Activated CD4-positive, alpha-beta T cell treated with anti-CD3 and anti-CD28 coated beads, Interleukin-2, amount 10 ng/mL, durations not matched to agents 7 days and 5 days (primary cell): ENCODE measurements around the gene NMB. TPM values are rescaled to one million over a fixed set of nuclear protein-coding genes. Genes with fewer than 3 reads are reported as not detected.
"Not testable (repeated sequence)": the region's sequence is repeated elsewhere in the genome, so short reads cannot be mapped to it uniquely, and the experiment has no call there.

Experiments
- CTCF ChIA-PET: fragments of 350-600 bp; sonication (Branson Sonifier 250); formaldehyde crosslinking; loops from one replicate; lab custom pipeline; 2021; ENCODE audit warnings: antibody characterized with exemption; lab: Charles Lee
- POLR2A ChIA-PET: fragments of 350-600 bp; sonication (Branson Sonifier 250); formaldehyde crosslinking; loops from one replicate; lab custom pipeline; 2021; ENCODE audit warnings: antibody characterized with exemption; lab: Charles Lee
- DNase-seq: peaks from one replicate; pipeline ENCODE4 v3.0.0-alpha.2; 2020
- H3K27ac Mint-ChIP-seq: one replicate; pipeline ENCODE4 v1.8.0; 2021; ENCODE audit warnings: mild to moderate bottlenecking, moderate library complexity, mixed read lengths
- H3K27me3 Mint-ChIP-seq: one replicate; pipeline ENCODE4 v1.8.0; 2021; ENCODE audit warnings: mixed read lengths
- H3K36me3 Mint-ChIP-seq: one replicate; pipeline ENCODE4 v1.8.0; 2021; ENCODE audit warnings: low read depth, mixed read lengths
- H3K4me1 Mint-ChIP-seq: one replicate; pipeline ENCODE4 v1.8.0; 2021; ENCODE audit warnings: mixed read lengths
- H3K4me3 Mint-ChIP-seq: one replicate; pipeline ENCODE4 v1.8.0; 2021; ENCODE audit warnings: mild to moderate bottlenecking, moderate library complexity, mixed read lengths
- H3K9me3 Mint-ChIP-seq: one replicate; pipeline ENCODE4 v1.8.0; 2021; ENCODE audit warnings: mixed read lengths
- total RNA-seq, 2 experiments: library from RNA; stranded (reverse); gene quantifications; one replicate each; pipeline ENCODE4 v1.2.3, GENCODE V29; 2021

The NMB gene, protein sequence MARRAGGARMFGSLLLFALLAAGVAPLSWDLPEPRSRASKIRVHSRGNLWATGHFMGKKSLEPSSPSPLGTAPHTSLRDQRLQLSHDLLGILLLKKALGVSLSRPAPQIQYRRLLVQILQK
- total RNA-seq: 1 to 10 TPM; 2.8 to 3.8 TPM

GRCh38 chr15:84658080-84658787, at the start of gene NMB:
TSS of gene NMB (minus strand) at chr15:84658199. CDS start at chr15:84658152, 47 bp downstream.
- H3K36me3 Mint-ChIP-seq: peaks cover 8% of the 10 kb centered on the region
- peak; percentile 80 for DNase-seq
- H3K9me3 Mint-ChIP-seq: no peaks in the 10 kb centered on the region
- peak within 1 kb of the TSS; percentile 88 for H3K27ac Mint-ChIP-seq
- H3K4me1 Mint-ChIP-seq: peaks cover 41% of the 10 kb centered on the region
- peak within 1 kb of the TSS; percentile 73 for H3K4me3 Mint-ChIP-seq
- H3K27me3 Mint-ChIP-seq: no peaks in the 10 kb centered on the region
- CTCF ChIA-PET: interaction anchor here (0.6 to 1.3 kb wide), 10 partner anchors 9 to 323 kb away, joined by 3 to 5 read pairs (median 4); no protein-coding TSS in a partner anchor
- POLR2A ChIA-PET: interaction anchor here (0.6 to 1.0 kb wide), 4 partner anchors 11 to 141 kb away, joined by 3 to 7 read pairs (median 6); no protein-coding TSS in a partner anchor

- no peak for DNase-seq
- H3K4me1 Mint-ChIP-seq: peaks cover 56% of the 10 kb centered on the region
- H3K4me3 Mint-ChIP-seq: no peak overlapping the region
- H3K27ac Mint-ChIP-seq: no peak overlapping the region
- H3K9me3 Mint-ChIP-seq: no peaks in the 10 kb centered on the region
- H3K27me3 Mint-ChIP-seq: no peaks in the 10 kb centered on the region
- peaks cover 38% of the 10 kb centered on the region for H3K36me3 Mint-ChIP-seq
- ChIA-PET POLR2A (no interaction called here), CTCF (interaction anchor here (0.6 kb wide), 1 partner anchor 141 kb away, joined by 4 read pairs; no protein-coding TSS in a partner anchor)
Observed at GRCh38 chr15:84703808-84704207, 45.8 kb upstream of the NMB start.

DNA sequence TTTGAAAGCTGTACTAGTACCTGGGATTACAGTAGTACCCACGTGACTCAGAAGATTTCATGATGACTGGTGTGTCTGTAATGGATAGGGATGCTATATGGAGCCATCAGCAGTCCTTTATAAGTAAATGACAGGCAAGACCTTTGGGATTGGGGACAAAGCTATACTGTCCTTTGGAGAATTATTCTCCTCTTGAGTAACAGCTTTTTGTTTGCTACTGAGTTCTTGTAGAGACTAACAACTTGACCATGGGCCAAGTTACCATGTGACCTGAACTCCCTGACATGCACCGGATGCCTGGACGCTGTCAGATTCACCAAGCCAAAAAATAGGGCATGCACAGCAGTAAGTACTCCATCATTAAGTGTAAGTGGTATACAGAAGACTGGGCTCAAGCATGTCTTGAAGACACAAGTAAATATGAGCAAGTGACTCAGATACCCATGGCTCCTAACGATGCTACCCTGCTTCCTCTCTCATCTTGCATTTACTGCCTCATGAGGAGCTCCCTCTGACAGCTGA, 45.0 kb upstream of the NMB start:
- Mint-ChIP-seq H3K9me3 (no peaks in the 10 kb centered on the region), H3K27me3 (no peaks in the 10 kb centered on the region), H3K4me1 (peaks cover 56% of the 10 kb centered on the region), H3K27ac (no peak overlapping the region), H3K4me3 (no peak overlapping the region), H3K36me3 (peaks cover 31% of the 10 kb centered on the region)
- CTCF ChIA-PET: interaction anchor here (0.5 kb wide), 1 partner anchor 30 kb away, joined by 3 read pairs; no protein-coding TSS in a partner anchor
- DNase-seq: no peak
- POLR2A ChIA-PET: no interaction called here

GRCh38 chr15:84699538-84700191, 41.7 kb upstream of the NMB start:
- no peak overlapping the region for H3K27ac Mint-ChIP-seq
- H3K4me1 Mint-ChIP-seq: peaks cover 61% of the 10 kb centered on the region
- H3K9me3 Mint-ChIP-seq: no peaks in the 10 kb centered on the region
- no peaks in the 10 kb centered on the region for H3K27me3 Mint-ChIP-seq
- no peak for DNase-seq
- ChIA-PET CTCF (interaction anchor here (0.6 to 1.1 kb wide), 4 partner anchors 11 to 55 kb away, joined by 3 to 7 read pairs (median 4); no protein-coding TSS in a partner anchor), POLR2A (no interaction called here)
- peaks cover 25% of the 10 kb centered on the region for H3K36me3 Mint-ChIP-seq
- H3K4me3 Mint-ChIP-seq: no peak overlapping the region

GRCh38 chr15:84697236-84697990, 39.4 kb upstream of the NMB start:
- peaks cover 40% of the 10 kb centered on the region for H3K4me1 Mint-ChIP-seq
- no peaks in the 10 kb centered on the region for H3K9me3 Mint-ChIP-seq
- no peak overlapping the region for H3K27ac Mint-ChIP-seq
- peaks cover 15% of the 10 kb centered on the region for H3K36me3 Mint-ChIP-seq
- DNase-seq: no peak
- no peak overlapping the region for H3K4me3 Mint-ChIP-seq
- ChIA-PET CTCF (no interaction called here), POLR2A (no interaction called here)
- no peaks in the 10 kb centered on the region for H3K27me3 Mint-ChIP-seq

GRCh38 chr15:84696757-84697156, 38.8 kb upstream of the NMB start:
- no peak for DNase-seq
- ChIA-PET CTCF (interaction anchor here (1.3 kb wide), 1 partner anchor 14 kb away, joined by 3 read pairs; no protein-coding TSS in a partner anchor), POLR2A (no interaction called here)
- Mint-ChIP-seq H3K9me3 (no peaks in the 10 kb centered on the region), H3K36me3 (peaks cover 22% of the 10 kb centered on the region), H3K4me3 (no peak overlapping the region), H3K4me1 (peaks cover 40% of the 10 kb centered on the region), H3K27me3 (no peaks in the 10 kb centered on the region), H3K27ac (no peak overlapping the region)

DNA sequence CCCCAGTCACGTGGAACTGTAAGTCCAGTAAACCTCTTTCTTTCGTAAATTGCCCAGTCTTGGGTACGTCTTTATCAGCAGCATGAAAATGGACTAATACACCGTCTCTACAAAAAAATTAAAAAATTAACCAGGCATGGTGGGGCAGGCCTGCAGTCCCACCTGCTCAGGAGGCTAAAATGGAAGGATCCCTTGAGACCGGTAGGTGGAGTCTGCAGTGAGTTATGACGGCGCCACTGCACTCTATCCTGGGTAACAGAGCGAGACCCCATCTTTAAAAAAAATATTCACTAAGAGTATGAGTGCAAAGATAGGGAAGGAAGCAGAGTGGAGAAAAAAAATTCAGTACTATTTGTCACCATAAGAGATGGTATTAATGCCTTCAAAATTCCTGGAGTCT, 32.3 kb upstream of the NMB start:
- no peaks in the 10 kb centered on the region for H3K27me3 Mint-ChIP-seq
- no peak overlapping the region for H3K27ac Mint-ChIP-seq
- peaks cover 52% of the 10 kb centered on the region for H3K36me3 Mint-ChIP-seq
- H3K4me1 Mint-ChIP-seq: peaks cover 9% of the 10 kb centered on the region
- CTCF ChIA-PET: no interaction called here
- POLR2A ChIA-PET: no interaction called here
- H3K9me3 Mint-ChIP-seq: no peaks in the 10 kb centered on the region
- no peak for DNase-seq
- no peak overlapping the region for H3K4me3 Mint-ChIP-seq

DNA sequence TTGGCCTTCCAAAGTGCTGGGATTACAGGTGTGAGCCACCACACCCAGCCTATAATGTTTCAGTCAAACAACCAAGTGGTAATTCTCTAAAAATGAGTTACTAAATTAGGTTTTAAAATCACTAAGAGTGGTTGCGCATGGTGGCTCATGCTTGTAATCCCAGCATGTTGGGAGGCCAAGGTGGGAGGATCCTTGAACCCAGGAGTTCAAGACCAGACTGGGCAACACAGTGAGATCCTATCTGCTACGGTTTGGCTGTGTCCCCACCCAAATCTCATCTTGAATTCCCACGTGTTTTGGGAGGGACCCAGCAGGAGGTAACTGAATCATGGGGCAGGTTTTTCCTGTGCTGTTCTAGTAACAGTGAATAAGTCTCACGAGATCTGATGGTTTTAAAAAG, 31.9 kb upstream of the NMB start:
- H3K36me3 Mint-ChIP-seq: peaks cover 55% of the 10 kb centered on the region
- H3K27me3 Mint-ChIP-seq: no peaks in the 10 kb centered on the region
- H3K4me1 Mint-ChIP-seq: peaks cover 9% of the 10 kb centered on the region
- POLR2A ChIA-PET: no interaction called here
- no peak overlapping the region for H3K27ac Mint-ChIP-seq
- H3K9me3 Mint-ChIP-seq: no peaks in the 10 kb centered on the region
- DNase-seq: no peak
- H3K4me3 Mint-ChIP-seq: no peak overlapping the region
- CTCF ChIA-PET: no interaction called here

GRCh38 chr15:84686446-84686845, 28.4 kb upstream of the NMB start:
- DNase-seq: not testable (repeated sequence)

GRCh38 chr15:84685304-84685703, 27.3 kb upstream of the NMB start:
- H3K27me3 Mint-ChIP-seq: no peaks in the 10 kb centered on the region
- peaks cover 17% of the 10 kb centered on the region for H3K4me1 Mint-ChIP-seq
- H3K9me3 Mint-ChIP-seq: no peaks in the 10 kb centered on the region
- H3K4me3 Mint-ChIP-seq: no peak overlapping the region
- no peak for DNase-seq
- ChIA-PET CTCF (interaction anchor here (0.7 to 1.1 kb wide), 6 partner anchors 14 to 31 kb away, joined by 3 to 4 read pairs (median 3); partner anchors contain the start of gene SEC11A), POLR2A (no interaction called here)
- H3K36me3 Mint-ChIP-seq: peaks cover 56% of the 10 kb centered on the region
- H3K27ac Mint-ChIP-seq: no peak overlapping the region

More at GRCh38 chr15:84686446-84686845, 28.4 kb upstream of the NMB start:
- H3K9me3 Mint-ChIP-seq, POLR2A ChIA-PET, H3K27ac Mint-ChIP-seq, H3K27me3 Mint-ChIP-seq, H3K4me3 Mint-ChIP-seq: not testable (repeated sequence)
- H3K4me1 Mint-ChIP-seq: peaks cover 19% of the 10 kb centered on the region
- H3K36me3 Mint-ChIP-seq: peaks cover 58% of the 10 kb centered on the region
- CTCF ChIA-PET: interaction anchor here (0.6 kb wide), 1 partner anchor 9 kb away, joined by 5 read pairs; no protein-coding TSS in a partner anchor

DNA sequence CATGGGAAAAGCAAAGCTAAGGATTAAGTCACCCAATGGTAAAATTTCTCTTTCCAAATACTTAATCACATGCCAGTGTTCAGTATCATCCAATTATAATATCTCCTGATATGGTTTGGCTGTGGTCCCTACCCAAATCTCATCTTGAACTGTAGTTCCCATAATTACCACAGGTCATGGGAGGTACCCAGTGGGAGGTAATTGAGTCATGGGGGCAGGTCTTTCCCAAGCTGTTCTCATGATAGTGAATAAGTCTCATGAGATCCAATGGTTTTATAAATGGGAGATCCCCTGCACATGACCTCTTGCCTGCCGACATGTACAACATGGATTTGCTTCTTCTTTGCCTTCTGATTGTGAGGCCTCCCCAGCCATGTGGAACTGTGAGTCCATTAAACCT, 26.1 kb upstream of the NMB start:
- Mint-ChIP-seq H3K9me3 (no peaks in the 10 kb centered on the region), H3K27ac (no peak overlapping the region), H3K36me3 (peaks cover 56% of the 10 kb centered on the region), H3K27me3 (no peaks in the 10 kb centered on the region), H3K4me1 (peaks cover 17% of the 10 kb centered on the region), H3K4me3 (no peak overlapping the region)
- POLR2A ChIA-PET: no interaction called here
- CTCF ChIA-PET: no interaction called here
- DNase-seq: no peak

- no peak overlapping the region for H3K4me3 Mint-ChIP-seq
- no peak overlapping the region for H3K27ac Mint-ChIP-seq
- ChIA-PET POLR2A (no interaction called here), CTCF (interaction anchor here (1.0 to 1.6 kb wide), 4 partner anchors 12 to 32 kb away, joined by 3 to 4 read pairs (median 4); no protein-coding TSS in a partner anchor)
- H3K27me3 Mint-ChIP-seq: no peaks in the 10 kb centered on the region
- H3K36me3 Mint-ChIP-seq: peaks cover 51% of the 10 kb centered on the region
- H3K9me3 Mint-ChIP-seq: no peaks in the 10 kb centered on the region
- peaks cover 15% of the 10 kb centered on the region for H3K4me1 Mint-ChIP-seq
- DNase-seq: peak; percentile 12
Observed at GRCh38 chr15:84681831-84682230, 23.8 kb upstream of the NMB start.
